SK-N-MC (cell line): ENCODE measurements around the gene NTMT2.

Experiments used
- EZH2 ChIP-seq: fragments of 200-600 bp; sonication (generic); IDR thresholded peaks from one replicate; pipeline ENCODE4 v1.6.1; 2017; ENCODE audit warnings: antibody characterized with exemption
- POLR2AphosphoS5 ChIP-seq: IDR thresholded peaks from 2 replicates; pipeline ENCODE4 v1.6.1; 2012; ENCODE audit warnings: mild to moderate bottlenecking, low read depth, low read length, borderline replicate concordance

DNA sequence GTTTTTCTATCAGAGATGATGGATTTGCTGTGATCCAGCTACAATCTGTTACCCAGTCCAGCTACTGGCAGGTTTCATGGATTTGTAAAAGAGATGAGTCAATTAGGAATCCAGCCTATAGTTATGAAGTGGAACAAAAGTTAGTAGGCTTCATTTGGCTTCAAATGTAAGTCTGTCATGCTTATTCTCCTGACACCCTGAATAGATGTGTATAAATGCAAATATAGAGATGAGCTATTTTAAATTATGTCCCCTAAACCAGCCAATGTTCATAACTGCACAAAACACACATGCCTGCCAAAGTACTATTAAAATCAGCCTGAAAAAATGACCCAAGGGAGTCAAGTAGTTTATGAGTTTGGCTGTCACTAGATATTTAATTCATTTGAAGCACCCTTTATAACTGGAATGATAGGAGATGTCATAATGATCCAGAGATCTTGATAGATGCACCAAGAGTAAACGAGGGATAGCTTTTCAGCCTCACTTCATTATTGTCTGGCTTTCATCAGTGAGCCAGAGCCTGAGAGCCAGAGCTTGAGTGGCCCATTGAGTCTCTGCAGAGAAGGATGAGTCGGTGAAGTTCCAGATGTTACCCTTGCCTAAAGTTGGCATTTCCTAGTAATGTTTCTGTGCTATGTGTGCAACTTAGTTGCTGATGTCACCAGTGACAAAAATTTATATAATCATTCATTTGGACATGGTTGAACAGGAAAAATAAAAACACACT, 11.8 kb upstream of the NTMT2 start:
- TF ChIP-seq POLR2AphosphoS5: no peak
- TF ChIP-seq EZH2: no peak
